T-helper 2 cell (primary cell): ENCODE data around the gene HS2ST1.
A peak's percentile ranks its signal among the peaks of the same experiment; 100 is the strongest.

Source experiments
- DNase-seq, 5 experiments: peaks; one replicate each; pipeline versions ENCODE4 v3.0.0 to v3.0.0-alpha.2; 2012 to 2022

The HS2ST1 gene

GRCh38 chr1:87144316-87144895 lies 230.0 kb downstream of the HS2ST1 start:
- DNase-seq: no peak

GRCh38 chr1:87144981-87145380 lies 230.5 kb downstream of the HS2ST1 start:
- DNase-seq: no peak

- DNase-seq: no peak
These were observed 232.1 kb downstream of the HS2ST1 start for GRCh38 chr1:87146538-87146937.

GRCh38 chr1:87146986-87147385 lies 232.6 kb downstream of the HS2ST1 start:
- no peak for DNase-seq

GRCh38 chr1:87147851-87148250 lies 233.4 kb downstream of the HS2ST1 start:
- no peak for DNase-seq

- DNase-seq: no peak
These were observed 234.2 kb downstream of the HS2ST1 start for GRCh38 chr1:87148661-87149060.

GRCh38 chr1:87149241-87150041 lies 235.0 kb downstream of the HS2ST1 start:
- DNase-seq: no peak

GRCh38 chr1:87150143-87150542 lies 235.7 kb downstream of the HS2ST1 start:
- DNase-seq: no peak

- peak in 1 of 5 experiments; percentile 19 for DNase-seq
These were observed 237.3 kb downstream of the HS2ST1 start for GRCh38 chr1:87151500-87152421.

GRCh38 chr1:87154384-87154783 lies 239.9 kb downstream of the HS2ST1 start:
- DNase-seq: no peak

GRCh38 chr1:87155170-87155569 lies 240.7 kb downstream of the HS2ST1 start:
- DNase-seq: no peak

- no peak for DNase-seq
These were observed 241.2 kb downstream of the HS2ST1 start for GRCh38 chr1:87155648-87156047.

- no peak for DNase-seq
These were observed 241.7 kb downstream of the HS2ST1 start for GRCh38 chr1:87156124-87156523.

GRCh38 chr1:87159378-87159915 lies 245.0 kb downstream of the HS2ST1 start:
- DNase-seq: no peak
